Ovary (tissue), 3 donors: ENCODE data around the gene CDC25C.

ENCODE experiments used
- CTCF ChIP-seq, 3 donors: fragments of 450-650 bp in 2 of 3; fragments of 200-600 bp in 1 of 3; IDR thresholded peaks; one replicate each; pipeline versions ENCODE4 v1.5.1 to v1.8.0; 2016 to 2022; ENCODE audit warnings: antibody characterized with exemption in 3 of 3, mild to moderate bottlenecking in 1 of 3
- EP300 ChIP-seq: sonication (generic); formaldehyde crosslinking; IDR thresholded peaks from one replicate; pipeline ENCODE4 v1.6.1; 2017; ENCODE audit warnings: antibody characterized with exemption
- donor health status: DM: no; HTN: no; CAD: no.

GRCh38 chr5:138272681-138273080 lies 58.9 kb downstream of the CDC25C start:
- no peak for TF ChIP-seq CTCF (IDR thresholded peaks at IDR 0.05)
- TF ChIP-seq EP300: no peak
